ENCODE measurements around the gene PARD3. TPM values are rescaled to one million over a fixed set of nuclear protein-coding genes. Genes with fewer than 3 reads are reported as not detected.

The PARD3 gene
- total RNA-seq, 2 experiments from 2014 or later: 0.53 to 0.71 TPM

DNA sequence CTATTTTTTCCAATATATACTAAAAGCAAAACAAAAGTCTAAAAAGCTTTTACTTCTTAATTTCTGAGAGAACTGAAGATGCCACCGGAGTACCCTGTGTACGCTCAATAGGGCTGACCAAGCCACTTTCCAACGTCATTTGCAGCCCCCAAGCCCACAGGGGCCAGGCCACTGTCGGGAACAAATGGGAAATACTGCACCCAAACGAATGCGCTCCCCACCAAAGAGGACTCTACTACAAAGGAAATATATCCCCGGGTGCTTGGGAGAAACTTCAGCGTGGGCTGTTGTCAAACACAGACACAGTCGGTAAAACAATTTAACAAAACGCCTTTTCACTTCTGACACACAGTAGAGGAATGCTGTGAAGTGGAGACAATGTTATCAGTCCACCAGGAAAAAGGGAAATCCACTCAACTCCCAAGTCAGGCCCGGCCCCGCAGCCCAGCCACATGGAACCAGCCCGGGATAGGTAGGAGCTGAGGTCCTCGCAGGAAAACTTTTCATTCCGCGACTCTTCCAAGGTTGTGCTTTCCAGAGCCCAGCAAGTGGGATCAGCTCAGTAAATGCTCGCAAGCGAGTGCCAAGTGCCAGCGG, 1.4 kb downstream of the PARD3 start:
- H3K27me3 ChIP-seq (ENCODE audit: control insufficient read depth in 1 of 2, insufficient read depth in 2 of 2, low read length in 2 of 2): peaks cover 23 to 49% of the 10 kb centered on the region in 2 experiments
- intact Hi-C loops (cut with DNase I, micrococcal nuclease): no loop called here
- DNase-seq (no peak), ATAC-seq (ENCODE audit: poor library complexity) (no peak)
- Mint-ChIP-seq H3K27ac (no peak overlapping the region), H3K4me3 (peak overlapping the region; percentile 77), H3K36me3 (ENCODE audit: low read depth) (no peaks in the 10 kb centered on the region), H3K9me3 (no peaks in the 10 kb centered on the region), H3K4me1 (ENCODE audit: low read depth) (peaks cover 16% of the 10 kb centered on the region), H3K27me3 (peaks cover 67% of the 10 kb centered on the region)
- peaks cover 9% of the 10 kb centered on the region for H3K4me1 ChIP-seq (ENCODE audit: insufficient read depth, low read length)
- ChIA-PET POLR2A (no interaction called here), CTCF (no interaction called here)
- no peaks in the 10 kb centered on the region for H3K9me3 ChIP-seq (ENCODE audit: control insufficient read depth in 1 of 2, insufficient read depth in 1 of 2, low read length in 2 of 2)
- TF ChIP-seq, protein P1, sequence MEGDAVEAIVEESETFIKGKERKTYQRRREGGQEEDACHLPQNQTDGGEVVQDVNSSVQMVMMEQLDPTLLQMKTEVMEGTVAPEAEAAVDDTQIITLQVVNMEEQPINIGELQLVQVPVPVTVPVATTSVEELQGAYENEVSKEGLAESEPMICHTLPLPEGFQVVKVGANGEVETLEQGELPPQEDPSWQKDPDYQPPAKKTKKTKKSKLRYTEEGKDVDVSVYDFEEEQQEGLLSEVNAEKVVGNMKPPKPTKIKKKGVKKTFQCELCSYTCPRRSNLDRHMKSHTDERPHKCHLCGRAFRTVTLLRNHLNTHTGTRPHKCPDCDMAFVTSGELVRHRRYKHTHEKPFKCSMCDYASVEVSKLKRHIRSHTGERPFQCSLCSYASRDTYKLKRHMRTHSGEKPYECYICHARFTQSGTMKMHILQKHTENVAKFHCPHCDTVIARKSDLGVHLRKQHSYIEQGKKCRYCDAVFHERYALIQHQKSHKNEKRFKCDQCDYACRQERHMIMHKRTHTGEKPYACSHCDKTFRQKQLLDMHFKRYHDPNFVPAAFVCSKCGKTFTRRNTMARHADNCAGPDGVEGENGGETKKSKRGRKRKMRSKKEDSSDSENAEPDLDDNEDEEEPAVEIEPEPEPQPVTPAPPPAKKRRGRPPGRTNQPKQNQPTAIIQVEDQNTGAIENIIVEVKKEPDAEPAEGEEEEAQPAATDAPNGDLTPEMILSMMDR (IDR thresholded peaks at IDR 0.05): no peak
- H3K4me3 ChIP-seq (ENCODE audit: low read length): no peak overlapping the region
- H3K27ac ChIP-seq (ENCODE audit: low read depth in 1 of 2, low read length in 2 of 2): no peak overlapping the region
- no peaks in the 10 kb centered on the region for H3K36me3 ChIP-seq (ENCODE audit: insufficient read depth, low read length)

DNA sequence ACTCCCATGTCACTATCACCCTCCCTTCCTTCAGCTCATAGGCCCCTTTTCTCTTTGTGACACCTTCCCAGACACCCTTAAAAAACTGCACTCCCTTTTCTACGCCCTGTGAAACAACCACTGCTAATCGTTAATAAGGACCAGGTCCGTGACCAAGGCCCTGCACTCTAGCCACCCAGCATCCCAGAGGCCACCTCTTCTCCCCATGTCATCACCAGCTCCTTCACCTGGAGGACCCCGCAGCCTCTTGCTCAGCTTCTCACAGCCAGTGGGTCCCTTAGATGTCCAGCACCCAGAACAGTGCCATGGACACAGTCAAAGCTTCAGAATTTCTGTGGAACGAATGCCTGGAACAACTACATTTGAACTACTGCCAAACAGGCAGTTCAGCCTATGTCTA, 2.3 kb downstream of the PARD3 start:
- TF ChIP-seq, protein P1 (IDR thresholded peaks at IDR 0.05): no peak
- POLR2A ChIA-PET: no interaction called here
- peaks cover 27 to 49% of the 10 kb centered on the region in 2 experiments for H3K27me3 ChIP-seq (ENCODE audit: control insufficient read depth in 1 of 2, insufficient read depth in 2 of 2, low read length in 2 of 2)

DNA sequence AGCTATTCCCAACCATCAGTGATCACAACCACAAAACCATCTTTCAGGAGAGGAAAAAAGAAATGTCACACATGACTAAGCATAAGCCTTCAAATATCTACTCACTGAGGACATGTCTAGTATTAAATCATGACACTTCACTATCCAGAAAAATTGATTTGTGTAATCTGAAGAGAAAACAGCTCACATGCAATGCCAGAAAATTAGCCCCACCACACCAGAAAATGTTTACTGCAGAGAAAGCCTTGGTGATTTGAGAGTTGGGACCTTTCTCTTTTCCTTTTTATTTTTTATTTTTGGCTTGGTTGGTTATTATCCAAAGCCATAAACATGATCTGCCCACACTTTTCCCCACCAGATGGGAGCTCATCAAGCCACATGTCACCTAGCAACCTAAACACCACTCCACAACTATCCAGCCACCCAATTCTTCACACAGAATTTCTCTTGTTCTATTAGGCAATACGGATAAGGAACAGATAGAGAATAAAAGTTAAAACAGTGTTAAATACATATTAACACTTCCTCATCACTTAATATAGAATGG, 3.1 kb downstream of the PARD3 start:
- Histone ChIP-seq H3K27ac (ENCODE audit: low read depth in 1 of 2, low read length in 2 of 2) (no peak overlapping the region), H3K36me3 (ENCODE audit: insufficient read depth, low read length) (no peaks in the 10 kb centered on the region), H3K27me3 (ENCODE audit: control insufficient read depth in 1 of 2, insufficient read depth in 2 of 2, low read length in 2 of 2) (peaks cover 27 to 43% of the 10 kb centered on the region in 2 experiments), H3K4me3 (ENCODE audit: low read length) (no peak overlapping the region), H3K9me3 (ENCODE audit: control insufficient read depth in 1 of 2, insufficient read depth in 1 of 2, low read length in 2 of 2) (no peaks in the 10 kb centered on the region), H3K4me1 (ENCODE audit: insufficient read depth, low read length) (peaks cover 9% of the 10 kb centered on the region)
- Mint-ChIP-seq H3K27ac (no peak overlapping the region), H3K4me1 (ENCODE audit: low read depth) (peaks cover 16% of the 10 kb centered on the region), H3K4me3 (no peak overlapping the region), H3K27me3 (peaks cover 63% of the 10 kb centered on the region), H3K9me3 (no peaks in the 10 kb centered on the region), H3K36me3 (ENCODE audit: low read depth) (no peaks in the 10 kb centered on the region)
- ChIA-PET CTCF (no interaction called here), POLR2A (no interaction called here)
- TF ChIP-seq, protein P1 (IDR thresholded peaks at IDR 0.05): no peak
- no peak for DNase-seq
- ATAC-seq (ENCODE audit: poor library complexity): no peak
- intact Hi-C loops (cut with DNase I, micrococcal nuclease): no loop called here

More for the DNA sequence above, 2.3 kb downstream of the PARD3 start:
- no peak overlapping the region for H3K4me3 ChIP-seq (ENCODE audit: low read length)
- CTCF ChIA-PET: interaction anchor here (0.6 kb wide), 1 partner anchor 55 kb away, joined by 3 read pairs; no protein-coding TSS in a partner anchor
- Mint-ChIP-seq H3K4me1 (ENCODE audit: low read depth) (peaks cover 16% of the 10 kb centered on the region), H3K4me3 (no peak overlapping the region), H3K36me3 (ENCODE audit: low read depth) (no peaks in the 10 kb centered on the region), H3K27ac (no peak overlapping the region), H3K9me3 (no peaks in the 10 kb centered on the region), H3K27me3 (peaks cover 65% of the 10 kb centered on the region)
- DNase-seq (no peak), ATAC-seq (ENCODE audit: poor library complexity) (no peak)
- H3K9me3 ChIP-seq (ENCODE audit: control insufficient read depth in 1 of 2, insufficient read depth in 1 of 2, low read length in 2 of 2): no peaks in the 10 kb centered on the region
- peaks cover 9% of the 10 kb centered on the region for H3K4me1 ChIP-seq (ENCODE audit: insufficient read depth, low read length)
- H3K27ac ChIP-seq (ENCODE audit: low read depth in 1 of 2, low read length in 2 of 2): no peak overlapping the region
- intact Hi-C loops (cut with DNase I, micrococcal nuclease): no loop called here
- no peaks in the 10 kb centered on the region for H3K36me3 ChIP-seq (ENCODE audit: insufficient read depth, low read length)
